LNCaP clone FGC (cell line): ENCODE data around the gene STK24.

ENCODE experiments used
- DNase-seq: peaks from one replicate; pipeline ENCODE4 v3.0.0-alpha.2; 2011; ENCODE audit warnings: low read depth
- H3K4me3 ChIP-seq: 2 replicates; pipeline ENCODE4 v1.5.1; 2011; ENCODE audit warnings: mild to moderate bottlenecking, low read depth, low read length, control low read depth
- TF ChIP-seq, protein P1 (sequence below): IDR thresholded peaks from 2 replicates; pipeline ENCODE4 v1.5.1; 2012; ENCODE audit warnings: mild to moderate bottlenecking; ENCODE audit not compliant: control insufficient read depth, insufficient read depth; ENCODE audit errors: extremely low read depth

STK24 gene

DNA sequence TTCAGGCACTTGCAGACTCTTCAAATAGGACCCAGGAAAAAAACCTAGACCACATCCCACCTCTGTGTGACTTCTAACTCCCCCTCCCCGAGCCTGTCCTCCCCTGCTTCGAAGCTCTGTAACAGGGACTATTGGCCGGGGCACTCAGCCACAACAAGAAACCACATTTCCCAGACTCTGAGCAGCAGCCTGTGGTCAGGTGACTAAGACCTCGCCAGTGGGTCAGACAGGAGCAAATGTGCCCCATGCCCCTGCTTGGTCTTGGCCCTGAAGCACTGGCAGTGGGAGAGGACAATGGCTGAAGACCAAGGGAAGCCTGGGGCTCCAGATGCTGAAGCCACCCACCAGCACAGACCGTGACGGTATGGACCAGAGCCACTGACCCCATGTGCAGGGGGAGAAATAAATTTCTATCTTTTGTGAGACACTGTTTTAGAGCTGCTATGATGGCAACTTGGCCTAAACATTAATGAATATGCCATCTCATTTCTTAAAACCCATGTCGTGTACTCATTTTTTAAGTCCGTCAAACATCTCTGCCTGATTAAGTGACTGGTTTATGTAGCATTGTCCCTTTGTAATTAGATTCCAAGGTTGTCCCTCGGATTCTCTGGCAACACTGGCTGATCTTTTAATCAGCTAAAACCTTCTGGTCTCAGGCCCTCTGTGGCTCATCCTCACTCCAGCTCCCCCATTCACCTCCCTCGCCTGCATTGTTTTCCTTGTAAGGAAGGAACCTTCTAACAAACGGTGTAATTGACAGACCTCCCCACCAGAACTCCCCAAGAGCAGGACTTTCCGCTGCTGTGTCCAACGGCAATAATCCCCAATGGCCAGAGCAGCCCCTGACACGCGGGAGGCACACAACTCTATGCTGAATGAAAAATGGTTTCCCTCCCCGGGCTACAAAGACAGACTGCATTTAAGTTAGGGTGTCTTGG, 98.4 kb downstream of the STK24 start:
- TF ChIP-seq, protein P1, sequence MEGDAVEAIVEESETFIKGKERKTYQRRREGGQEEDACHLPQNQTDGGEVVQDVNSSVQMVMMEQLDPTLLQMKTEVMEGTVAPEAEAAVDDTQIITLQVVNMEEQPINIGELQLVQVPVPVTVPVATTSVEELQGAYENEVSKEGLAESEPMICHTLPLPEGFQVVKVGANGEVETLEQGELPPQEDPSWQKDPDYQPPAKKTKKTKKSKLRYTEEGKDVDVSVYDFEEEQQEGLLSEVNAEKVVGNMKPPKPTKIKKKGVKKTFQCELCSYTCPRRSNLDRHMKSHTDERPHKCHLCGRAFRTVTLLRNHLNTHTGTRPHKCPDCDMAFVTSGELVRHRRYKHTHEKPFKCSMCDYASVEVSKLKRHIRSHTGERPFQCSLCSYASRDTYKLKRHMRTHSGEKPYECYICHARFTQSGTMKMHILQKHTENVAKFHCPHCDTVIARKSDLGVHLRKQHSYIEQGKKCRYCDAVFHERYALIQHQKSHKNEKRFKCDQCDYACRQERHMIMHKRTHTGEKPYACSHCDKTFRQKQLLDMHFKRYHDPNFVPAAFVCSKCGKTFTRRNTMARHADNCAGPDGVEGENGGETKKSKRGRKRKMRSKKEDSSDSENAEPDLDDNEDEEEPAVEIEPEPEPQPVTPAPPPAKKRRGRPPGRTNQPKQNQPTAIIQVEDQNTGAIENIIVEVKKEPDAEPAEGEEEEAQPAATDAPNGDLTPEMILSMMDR = no peak
- no peak for DNase-seq
- H3K4me3 ChIP-seq = no peak overlapping the region

DNA sequence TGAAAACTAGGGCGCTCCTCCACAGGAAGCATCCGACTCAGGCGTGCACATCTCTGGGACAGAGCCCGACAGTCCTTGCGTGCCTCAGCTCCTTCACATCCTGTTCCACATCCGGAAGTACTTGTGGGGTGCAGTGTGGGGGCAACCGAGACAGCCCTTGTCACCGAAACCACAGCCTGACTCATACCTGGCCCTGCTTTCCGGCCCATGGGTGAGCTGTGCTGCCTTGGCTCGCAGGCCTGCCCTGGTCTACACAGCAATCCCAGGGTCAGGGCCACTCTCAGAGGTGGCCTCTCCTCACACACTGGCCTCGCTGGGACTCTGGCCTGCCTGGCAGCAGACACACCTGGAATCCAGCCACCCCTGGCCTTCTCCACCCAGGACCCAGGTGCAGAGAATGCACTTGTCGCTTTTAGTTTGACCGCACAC, 100.4 kb downstream of the STK24 start:
- DNase-seq = no peak
- no peak overlapping the region for H3K4me3 ChIP-seq
- TF ChIP-seq, protein P1 = no peak

DNA sequence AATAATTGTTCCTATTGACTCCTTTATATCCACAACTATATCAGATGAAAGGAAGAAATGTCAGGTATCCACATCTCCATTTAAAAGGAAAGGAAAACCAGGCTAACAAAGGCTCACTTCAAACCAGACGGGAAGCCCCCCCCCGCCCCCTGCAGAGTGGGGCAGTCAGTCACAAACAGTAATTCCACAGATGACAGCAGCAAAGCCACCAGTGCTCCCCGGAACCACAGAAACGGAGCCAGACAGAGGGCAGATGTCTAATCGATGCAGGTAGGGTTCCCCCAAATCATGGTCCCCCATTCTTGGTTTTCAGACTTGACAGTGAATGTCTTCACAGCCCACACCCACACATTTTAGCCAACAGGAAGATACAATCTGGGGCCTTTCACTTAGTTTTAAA, 100.8 kb downstream of the STK24 start:
- no peak overlapping the region for H3K4me3 ChIP-seq
- TF ChIP-seq, protein P1 = no peak
- DNase-seq = no peak

DNA sequence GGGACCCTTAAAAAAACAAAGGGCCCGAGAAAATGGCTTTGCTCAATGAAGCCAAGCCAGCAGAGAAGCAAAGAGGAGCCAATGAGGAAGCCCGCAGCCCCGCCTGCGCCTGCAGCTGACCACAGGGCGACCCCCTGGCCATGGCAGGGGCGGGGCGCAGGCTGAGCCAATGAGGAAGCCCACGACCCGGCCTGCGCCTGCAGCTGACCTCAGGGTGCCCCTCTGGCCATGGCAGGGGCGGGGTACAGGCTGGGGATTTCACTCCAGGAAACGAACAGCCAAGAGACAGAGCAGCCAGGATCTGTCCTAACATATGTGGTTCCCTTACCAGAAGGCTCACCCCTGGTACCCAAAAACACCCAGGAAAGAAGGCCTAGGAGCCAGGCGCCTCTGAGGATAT, 101.4 kb downstream of the STK24 start:
- DNase-seq = no peak
- TF ChIP-seq, protein P1 = no peak
- H3K4me3 ChIP-seq = no peak overlapping the region

DNA sequence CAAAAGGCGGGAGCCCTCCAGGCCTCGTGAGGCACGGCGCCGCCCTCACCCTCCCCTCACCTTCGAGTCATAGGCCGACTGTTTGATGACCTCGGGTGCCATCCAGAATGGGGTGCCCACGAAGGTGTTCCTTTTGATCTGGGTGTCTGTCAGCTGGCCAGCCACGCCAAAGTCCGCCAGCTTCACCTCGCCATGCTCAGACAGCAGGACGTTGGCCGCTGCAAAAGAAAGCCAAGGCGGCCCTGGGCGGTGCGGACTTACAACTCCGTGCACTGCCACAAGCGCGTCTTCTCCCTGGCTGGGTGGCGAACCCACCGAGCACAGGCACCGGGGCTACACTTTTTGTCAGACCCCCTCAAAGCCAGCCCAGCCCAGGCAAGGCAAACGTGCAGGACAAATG, 102.1 kb downstream of the STK24 start:
- no peak overlapping the region for H3K4me3 ChIP-seq
- DNase-seq = no peak
- TF ChIP-seq, protein P1 = no peak

DNA sequence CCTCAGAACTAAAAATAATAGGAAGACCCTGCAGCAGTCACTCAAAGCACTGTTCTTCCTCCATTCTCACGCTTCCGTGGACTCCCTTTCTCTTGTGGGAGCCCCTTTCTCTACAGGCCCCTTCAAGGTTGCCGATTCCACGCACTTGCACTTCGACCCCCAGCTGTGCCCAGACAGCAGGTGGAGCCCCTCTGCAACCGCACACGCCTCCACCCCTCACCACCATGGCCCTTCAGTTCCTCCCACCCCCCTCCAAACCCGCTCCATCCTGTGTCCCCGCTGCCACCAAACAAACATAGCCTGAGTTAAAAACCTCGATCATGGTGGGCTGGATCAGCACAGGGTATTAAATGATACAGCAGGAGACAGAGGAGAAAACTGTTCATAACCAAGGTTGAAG, 102.6 kb downstream of the STK24 start:
- TF ChIP-seq, protein P1 = no peak
- no peak overlapping the region for H3K4me3 ChIP-seq
- no peak for DNase-seq

DNA sequence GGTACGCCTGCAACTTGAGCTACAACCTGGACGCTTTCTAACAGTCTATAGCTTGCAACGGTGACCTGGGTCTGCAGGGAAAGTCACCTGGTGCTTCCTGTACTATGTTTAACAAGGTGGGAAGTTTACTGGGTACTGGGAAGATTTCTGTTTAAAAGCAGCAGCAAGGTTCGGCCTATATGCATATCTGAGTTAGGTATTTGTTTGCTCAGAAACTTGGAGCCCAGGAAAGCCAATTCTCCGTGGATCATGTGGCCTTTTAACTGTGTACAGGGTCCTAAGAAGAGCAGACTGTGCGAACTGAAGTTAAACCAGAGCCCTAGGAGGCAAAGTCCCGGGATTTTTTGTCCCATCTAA, 103.1 kb downstream of the STK24 start:
- peak; percentile 77 for DNase-seq
- TF ChIP-seq, protein P1 = no peak
- H3K4me3 ChIP-seq = peak overlapping the region; percentile 9; the same call in 1 of the 2 replicates
